K562 (cell line): Measurements from ENCODE around the gene TEPSIN. TPM values are rescaled to one million over a fixed set of nuclear protein-coding genes. Genes with fewer than 3 reads are reported as not detected.

Experiments
- KAT7 ChIP-seq: sonication (generic); formaldehyde crosslinking; IDR thresholded peaks from 2 replicates; pipeline ENCODE4 v1.8.0; 2022; ENCODE audit warnings: missing genetic modification reagents, mild to moderate bottlenecking, borderline replicate concordance
- MLX ChIP-seq, 2 experiments: fragments of 450-650 bp in 1 of 2; sonication (generic) in 1 of 2; formaldehyde crosslinking; conservative IDR thresholded peaks; 2 replicates each; pipeline versions ENCODE4 v1.4.0 to v1.8.1; 2020 to 2022; ENCODE audit warnings: mild to moderate bottlenecking in 1 of 2, missing genetic modification reagents in 1 of 2
- RBM25 ChIP-seq: fragments of 200-400 bp; formaldehyde crosslinking; IDR thresholded peaks from 2 replicates; pipeline ENCODE4 v1.6.1; 2018; ENCODE audit warnings: low read length, low read depth, moderate library complexity; ENCODE audit not compliant: severe bottlenecking
- ZBTB11 ChIP-seq, 3 experiments: fragments of 200-800 bp in 1 of 3; fragments of 250-450 bp in 1 of 3; fragments of 450-650 bp in 1 of 3; sonication (Bioruptor Pico) in 1 of 3; sonication (Bioruptor generic) in 1 of 3; formaldehyde crosslinking in 1 of 3; IDR thresholded peaks; 2 replicates each; pipeline versions ENCODE4 v1.6.1 to v1.8.0; 2016 to 2022; ENCODE audit warnings: mild to moderate bottlenecking in 2 of 3, missing genetic modification characterization in 2 of 3, missing compliant biosample characterization in 1 of 3, moderate library complexity in 1 of 3
- ZBTB5 ChIP-seq: fragments of 450-650 bp; IDR thresholded peaks from 2 replicates; pipeline ENCODE4 v1.6.1; 2017; ENCODE audit warnings: antibody characterized with exemption
- ZNF24 ChIP-seq: fragments of 450-650 bp; IDR thresholded peaks from 2 replicates; pipeline ENCODE4 v1.6.1; 2016
- polyA plus RNA-seq, 8 experiments: library from polyadenylated mRNA; depleted of rRNA in 4 of 8; stranded (reverse) in 5 of 8; unstranded in 3 of 8; fragments of >200 nt; fragmentation: Nextera tagmentation in 2 of 8; fragmentation: Illumina TruSeq in 1 of 8; extraction: Ambion mirVana in 2 of 8; extraction: Trizol in 1 of 8; gene quantifications; 2 replicates each; pipeline versions ENCODE4 v1.2.1 to v1.2.3, GENCODE V29; 2011 to 2014; ENCODE audit warnings: inconsistent platforms in 1 of 8, missing spikeins in 1 of 8
- total RNA-seq, 7 experiments: library from RNA; depleted of rRNA in 6 of 7; stranded (reverse); fragments of >200 nt in 6 of 7; fragmentation: Illumina TruSeq in 2 of 7; extraction: Trizol in 2 of 7; gene quantifications; 2 replicates each; pipeline versions ENCODE4 v1.2.1 to v1.2.3, GENCODE V29; 2011 to 2021; ENCODE audit warnings: low replicate concordance in 1 of 7

Gene TEPSIN
- total and polyA plus RNA-seq, 9 of the 15 experiments (the other 6 are each of a cell fraction or from before 2014, with no cell fraction given): 0.80 to 29.8 (median 5.3) TPM

GRCh38 chr17:81222906-81223761 lies 15.7 kb downstream of the TEPSIN start, which contains the start of gene CEP131 (continued):
- TF ChIP-seq MLX (CRISPR knock-in tag; conservative IDR thresholded peaks at IDR 0.05) (no peak), RBM25 (peak; percentile 100), ZNF24 (no peak), KAT7 (CRISPR knock-in tag) (peak; percentile 10; the same call in 1 of the 2 replicates), ZBTB11 (CRISPR knock-in tag; IDR thresholded peaks at IDR 0.05) (no peak), ZBTB5 (no peak)
- TF ChIP-seq, all 486 proteins: peak for 112
